HEK293T (cell line): ENCODE data around the gene LRRFIP1.

Source experiments
- BHLHE40 ChIP-seq: fragments of 450-650 bp; IDR thresholded peaks from 2 replicates; pipeline ENCODE4 v1.6.1; 2016; ENCODE audit warnings: mild to moderate bottlenecking, moderate library complexity, borderline replicate concordance
- FOXM1 ChIP-seq: fragments of 450-650 bp; IDR thresholded peaks from 2 replicates; pipeline ENCODE4 v1.6.1; 2017; ENCODE audit warnings: mild to moderate bottlenecking, borderline replicate concordance
- NFRKB ChIP-seq: fragments of 450-650 bp; IDR thresholded peaks from 2 replicates; pipeline ENCODE4 v1.6.1; 2016; ENCODE audit warnings: mild to moderate bottlenecking, moderate library complexity
- SP1 ChIP-seq: fragments of 450-650 bp; IDR thresholded peaks from 2 replicates; pipeline ENCODE4 v1.6.1; 2017
- TARDBP ChIP-seq: fragments of 450-650 bp; IDR thresholded peaks from 2 replicates; pipeline ENCODE4 v1.6.1; 2016

- TF ChIP-seq BHLHE40: no peak
- no peak for TF ChIP-seq TARDBP
- no peak for TF ChIP-seq SP1
- TF ChIP-seq FOXM1: no peak
- TF ChIP-seq NFRKB: no peak
Observed at GRCh38 chr2:237798236-237799059, 171.1 kb downstream of the LRRFIP1 start, which contains the start of gene RBM44.
